HCT116 (cell line): Measurements from ENCODE around the gene TCF7L1. TPM values are rescaled to one million over a fixed set of nuclear protein-coding genes. Genes with fewer than 3 reads are reported as not detected.

Experiments
- ATAC-seq: fragments of 200-7000 bp; cut with Tn5 transposase; 2 replicates; pipeline ENCODE4 v1.9.1; 2020; ENCODE audit warnings: mild to moderate bottlenecking, moderate library complexity
- BruUV-seq: library from RNA; stranded (reverse); fragments of 400-500 nt; replicated peaks from 2 replicates; lab custom pipeline; 2021; lab: Mats Ljungman, UMichigan
- CTCF ChIA-PET: fragments of 300-600 bp; sonication (Branson Sonifier 250); formaldehyde crosslinking; loops from one replicate; lab custom pipeline; 2021; ENCODE audit warnings: antibody characterized with exemption; lab: Charles Lee
- POLR2A ChIA-PET: fragments of 300-600, 350-600 bp; sonication (Branson Sonifier 250); formaldehyde crosslinking; loops from one replicate; lab custom pipeline; 2021; ENCODE audit warnings: antibody characterized with exemption; lab: Charles Lee
- RAD21 ChIA-PET, 2 experiments: fragments of 300-600 bp; sonication (Branson Sonifier 250); formaldehyde crosslinking; loops; one replicate each; lab custom pipeline; 2023; ENCODE audit warnings: low total read pairs in 2 of 2; ENCODE audit not compliant: uncharacterized antibody in 2 of 2, unreplicated experiment in 2 of 2, low non-redundant PET in 1 of 2; lab: Charles Lee
- DNase-seq: peaks from one replicate; pipeline ENCODE4 v3.0.0-alpha.2; 2010; ENCODE audit warnings: low read depth, low spot score
- H2AFZ ChIP-seq: fragments of 200-600 bp; shearing (Covaris generic), sonication (generic); 2 replicates; pipeline ENCODE4 v1.6.1; 2017; ENCODE audit warnings: low read depth, mixed run types, mixed read lengths, antibody characterized with exemption, low read length; ENCODE audit not compliant: poor library complexity, severe bottlenecking
- H3K27ac ChIP-seq: 2 replicates; pipeline ENCODE4 v1.5.1; 2012; ENCODE audit warnings: low read depth, low read length
- H3K27me3 ChIP-seq: fragments of 200-600 bp; sonication (generic); 2 replicates; pipeline ENCODE4 v1.6.1; 2016; ENCODE audit warnings: mixed run types, low read length, mixed read lengths; ENCODE audit not compliant: insufficient read depth
- H3K36me3 ChIP-seq, 2 experiments: fragments of 200-500 bp in 1 of 2; fragments of 200-600 bp in 1 of 2; sonication (Bioruptor generic) in 1 of 2; sonication (generic) in 1 of 2; 2 replicates each; pipeline versions ENCODE4 v1.5.1 to v1.6.1; 2014 to 2016; ENCODE audit warnings: low read length in 2 of 2, inconsistent platforms in 1 of 2, mixed read lengths in 1 of 2, mixed run types in 1 of 2; ENCODE audit not compliant: insufficient read depth in 2 of 2, control insufficient read depth in 1 of 2
- H3K4me1 ChIP-seq, 2 experiments: fragments of 200-600 bp in 1 of 2; sonication (generic) in 1 of 2; 2 replicates each; pipeline versions ENCODE4 v1.5.1 to v1.6.1; 2012 to 2017; ENCODE audit warnings: low read length in 2 of 2, inconsistent platforms in 1 of 2, mild to moderate bottlenecking in 1 of 2, mixed read lengths in 1 of 2, mixed run types in 1 of 2, moderate library complexity in 1 of 2; ENCODE audit not compliant: insufficient read depth in 2 of 2, control insufficient read depth in 1 of 2
- H3K4me2 ChIP-seq: fragments of 200-600 bp; sonication (generic); 2 replicates; pipeline ENCODE4 v1.6.1; 2017; ENCODE audit warnings: mixed run types, low read length, mixed read lengths
- H3K4me3 ChIP-seq, 2 experiments: fragments of 200-600 bp in 1 of 2; sonication (generic) in 1 of 2; replicated peaks in 1 of 2; 2 replicates each; pipeline ENCODE4 v1.5.1; 2011 to 2016; ENCODE audit warnings: low read length in 2 of 2, control low read depth in 1 of 2, low read depth in 1 of 2, mild to moderate bottlenecking in 1 of 2, mixed read lengths in 1 of 2, mixed run types in 1 of 2
- H3K79me2 ChIP-seq: fragments of 200-600 bp; sonication (generic); 2 replicates; pipeline ENCODE4 v1.6.1; 2017; ENCODE audit warnings: mild to moderate bottlenecking, mixed run types, low read length, moderate library complexity, mixed read lengths; ENCODE audit not compliant: insufficient read depth
- H3K9ac ChIP-seq: fragments of 200-600 bp; sonication (generic); 2 replicates; pipeline ENCODE4 v1.6.1; 2016; ENCODE audit warnings: low read length, mixed read lengths
- H3K9me2 ChIP-seq: fragments of 200-600 bp; sonication (generic), shearing (Covaris generic); 2 replicates; pipeline ENCODE4 v1.6.1; 2017; ENCODE audit warnings: mixed run types, mild to moderate bottlenecking, moderate library complexity; ENCODE audit not compliant: insufficient read depth
- H3K9me3 ChIP-seq, 2 experiments: fragments of 200-500 bp in 1 of 2; fragments of 200-600 bp in 1 of 2; sonication (Bioruptor generic) in 1 of 2; sonication (generic) in 1 of 2; 2 replicates each; pipeline ENCODE4 v1.6.1; 2014 to 2017; ENCODE audit warnings: low read length in 2 of 2, mixed read lengths in 2 of 2, inconsistent platforms in 1 of 2, low read depth in 1 of 2, mild to moderate bottlenecking in 1 of 2, mixed run types in 1 of 2, moderate library complexity in 1 of 2; ENCODE audit not compliant: control insufficient read depth in 1 of 2, insufficient read depth in 1 of 2
- H4K20me1 ChIP-seq: fragments of 200-600 bp; sonication (generic), shearing (Covaris generic); 2 replicates; pipeline ENCODE4 v1.6.1; 2017; ENCODE audit warnings: mixed run types, mild to moderate bottlenecking, moderate library complexity; ENCODE audit not compliant: insufficient read depth
- CBX3 ChIP-seq: IDR thresholded peaks from 2 replicates; pipeline ENCODE4 v1.6.1; 2012; ENCODE audit warnings: low read depth
- CEBPB ChIP-seq: IDR thresholded peaks from 2 replicates; pipeline ENCODE4 v1.6.1; 2012; ENCODE audit warnings: low read depth
- EGR1 ChIP-seq: IDR thresholded peaks from 2 replicates; pipeline ENCODE4 v1.6.1; 2012; ENCODE audit warnings: low read depth
- EZH2 ChIP-seq: fragments of 200-600 bp; sonication (generic); IDR thresholded peaks from 2 replicates; pipeline ENCODE4 v1.6.1; 2017; ENCODE audit warnings: antibody characterized with exemption, mixed run types
- EZH2phosphoT487 ChIP-seq: fragments of 200-600 bp; IDR thresholded peaks from 2 replicates; pipeline ENCODE4 v1.6.1; 2018; ENCODE audit warnings: antibody characterized with exemption, borderline replicate concordance
- FOSL1 ChIP-seq: IDR thresholded peaks from 2 replicates; pipeline ENCODE4 v1.6.1; 2012; ENCODE audit warnings: low read depth
- JUND ChIP-seq: IDR thresholded peaks from 2 replicates; pipeline ENCODE4 v1.6.1; 2012
- POLR2A ChIP-seq: IDR thresholded peaks from 2 replicates; pipeline ENCODE4 v1.7.0; 2011; ENCODE audit warnings: borderline replicate concordance; ENCODE audit not compliant: insufficient read depth, insufficient read length; ENCODE audit errors: extremely low read depth
- RAD21 ChIP-seq: IDR thresholded peaks from 2 replicates; pipeline ENCODE4 v1.6.1; 2012; ENCODE audit warnings: low read depth, mild to moderate bottlenecking
- SIN3A ChIP-seq: IDR thresholded peaks from 2 replicates; pipeline ENCODE4 v1.6.1; 2012; ENCODE audit warnings: low read depth
- SP1 ChIP-seq: IDR thresholded peaks from 2 replicates; pipeline ENCODE4 v1.6.1; 2012; ENCODE audit warnings: low read depth
- SRF ChIP-seq: IDR thresholded peaks from 2 replicates; pipeline ENCODE4 v1.6.1; 2012; ENCODE audit warnings: low read depth
- TCF7L2 ChIP-seq: IDR thresholded peaks from 2 replicates; pipeline ENCODE4 v1.7.0; 2011; ENCODE audit warnings: borderline replicate concordance, inconsistent platforms; ENCODE audit not compliant: insufficient read depth, insufficient read length; ENCODE audit errors: extremely low read depth
- YY1 ChIP-seq: IDR thresholded peaks from 2 replicates; pipeline ENCODE4 v1.6.1; 2011; ENCODE audit warnings: low read length, low read depth, moderate library complexity, mild to moderate bottlenecking; ENCODE audit not compliant: insufficient replicate concordance; ENCODE audit errors: extremely low read depth
- ZFX ChIP-seq: fragments of 450-650 bp; IDR thresholded peaks from 2 replicates; pipeline ENCODE4 v1.6.1; 2017
- intact Hi-C: fragments of 100-400 bp; cut with micrococcal nuclease; formaldehyde crosslinking; loops from 2 replicates; pipeline ENCODE4 v1.10.0; 2022
- total RNA-seq: library from RNA; stranded (reverse); gene quantifications from one replicate; pipeline ENCODE4 v1.2.1, GENCODE V29; 2021; ENCODE audit not compliant: unreplicated experiment
- TF ChIP-seq, protein P1 (sequence below): IDR thresholded peaks from 2 replicates; pipeline ENCODE4 v1.6.1; 2011; ENCODE audit warnings: mild to moderate bottlenecking, low read length, moderate library complexity; ENCODE audit not compliant: insufficient replicate concordance; ENCODE audit errors: extremely low read depth
- TF ChIP-seq, protein P2 (sequence below): IDR thresholded peaks from 2 replicates; pipeline ENCODE4 v1.6.1; 2012
- TF ChIP-seq, protein P3 (sequence below): IDR thresholded peaks from 2 replicates; pipeline ENCODE4 v1.6.1; 2012
- TF ChIP-seq, protein P4 (sequence below), 3 experiments: fragments of 200-600 bp in 1 of 3; sonication (generic) in 1 of 3; IDR thresholded peaks in 2 of 3; conservative IDR thresholded peaks in 1 of 3; 2 replicates each; pipeline ENCODE4 v1.5.1; 2012 to 2017; ENCODE audit warnings: low read depth in 2 of 3, low read length in 2 of 3, antibody characterized with exemption in 1 of 3, borderline replicate concordance in 1 of 3, control low read depth in 1 of 3, mild to moderate bottlenecking in 1 of 3, mixed read lengths in 1 of 3, mixed run types in 1 of 3, moderate library complexity in 1 of 3; ENCODE audit not compliant: insufficient read depth in 1 of 3

Gene TCF7L1
- total RNA-seq, 1 experiment from 2014 or later = 10.3 TPM

DNA sequence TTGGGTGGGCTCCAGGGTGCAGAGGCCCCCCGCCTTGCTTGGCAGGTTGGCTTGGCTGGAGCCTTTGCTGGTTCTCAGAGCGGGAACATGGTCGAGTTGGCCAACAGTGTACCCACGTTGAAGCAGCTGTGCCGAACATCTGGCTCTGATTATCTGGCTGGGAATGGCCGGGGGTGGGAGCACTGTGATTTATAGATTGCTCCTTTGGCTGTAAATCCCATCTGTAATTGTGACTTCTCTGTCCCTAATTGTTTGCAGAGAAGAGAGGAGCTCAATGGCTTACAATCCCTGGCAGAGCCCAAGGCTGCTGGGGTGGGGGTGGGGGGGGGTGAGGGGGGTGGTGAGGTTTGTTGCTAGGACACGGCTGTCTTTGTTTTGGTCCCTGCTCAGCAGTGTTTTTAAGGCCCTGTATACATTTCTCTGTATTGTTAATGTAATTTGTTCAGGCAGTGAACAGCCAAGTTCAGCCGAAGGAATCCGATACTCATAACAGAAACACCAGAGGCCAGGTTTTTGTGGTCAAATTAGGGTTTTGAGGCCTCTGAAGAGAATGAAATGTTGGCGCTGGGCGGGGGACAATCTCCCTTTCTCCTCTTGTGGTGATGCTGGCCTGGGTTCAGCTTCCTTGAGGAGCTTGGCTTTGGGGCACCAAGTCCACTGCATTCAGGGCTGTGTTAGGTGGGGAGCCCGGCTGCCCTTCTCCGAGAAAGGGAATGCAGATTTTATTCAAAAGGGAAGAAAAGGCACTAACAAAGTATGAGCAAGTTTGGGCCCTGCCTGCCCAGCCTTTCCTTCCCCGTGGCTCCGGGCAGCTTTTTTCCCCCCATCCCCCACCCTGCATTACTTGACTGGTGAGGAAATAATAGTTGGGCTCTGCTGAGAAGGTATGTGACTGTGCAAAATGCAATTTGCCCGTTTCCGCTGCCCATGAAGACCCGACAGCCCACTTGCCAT is 82.5 kb downstream of the TCF7L1 start:
- H3K27ac ChIP-seq = no peak overlapping the region
- no peaks in the 10 kb centered on the region for H3K9me3 ChIP-seq
- H3K4me1 ChIP-seq = no peaks in the 10 kb centered on the region
- BruUV-seq = no TSS peak
- ChIA-PET POLR2A (no interaction called here), RAD21 (no interaction called here), CTCF (no interaction called here)
- H3K27me3 ChIP-seq = no peaks in the 10 kb centered on the region
- no peaks in the 10 kb centered on the region for H3K36me3 ChIP-seq
- ATAC-seq (no peak), DNase-seq (no peak)
- H3K4me2 ChIP-seq = no peak overlapping the region
- H2AFZ ChIP-seq = no peak overlapping the region
- no peak overlapping the region for H3K4me3 ChIP-seq
- TF ChIP-seq, protein P1, sequence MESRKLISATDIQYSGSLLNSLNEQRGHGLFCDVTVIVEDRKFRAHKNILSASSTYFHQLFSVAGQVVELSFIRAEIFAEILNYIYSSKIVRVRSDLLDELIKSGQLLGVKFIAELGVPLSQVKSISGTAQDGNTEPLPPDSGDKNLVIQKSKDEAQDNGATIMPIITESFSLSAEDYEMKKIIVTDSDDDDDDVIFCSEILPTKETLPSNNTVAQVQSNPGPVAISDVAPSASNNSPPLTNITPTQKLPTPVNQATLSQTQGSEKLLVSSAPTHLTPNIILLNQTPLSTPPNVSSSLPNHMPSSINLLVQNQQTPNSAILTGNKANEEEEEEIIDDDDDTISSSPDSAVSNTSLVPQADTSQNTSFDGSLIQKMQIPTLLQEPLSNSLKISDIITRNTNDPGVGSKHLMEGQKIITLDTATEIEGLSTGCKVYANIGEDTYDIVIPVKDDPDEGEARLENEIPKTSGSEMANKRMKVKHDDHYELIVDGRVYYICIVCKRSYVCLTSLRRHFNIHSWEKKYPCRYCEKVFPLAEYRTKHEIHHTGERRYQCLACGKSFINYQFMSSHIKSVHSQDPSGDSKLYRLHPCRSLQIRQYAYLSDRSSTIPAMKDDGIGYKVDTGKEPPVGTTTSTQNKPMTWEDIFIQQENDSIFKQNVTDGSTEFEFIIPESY = no peak
- no peak for TF ChIP-seq EZH2phosphoT487
- TF ChIP-seq, protein P2, sequence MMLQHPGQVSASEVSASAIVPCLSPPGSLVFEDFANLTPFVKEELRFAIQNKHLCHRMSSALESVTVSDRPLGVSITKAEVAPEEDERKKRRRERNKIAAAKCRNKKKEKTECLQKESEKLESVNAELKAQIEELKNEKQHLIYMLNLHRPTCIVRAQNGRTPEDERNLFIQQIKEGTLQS = no peak
- TF ChIP-seq, protein P3, sequence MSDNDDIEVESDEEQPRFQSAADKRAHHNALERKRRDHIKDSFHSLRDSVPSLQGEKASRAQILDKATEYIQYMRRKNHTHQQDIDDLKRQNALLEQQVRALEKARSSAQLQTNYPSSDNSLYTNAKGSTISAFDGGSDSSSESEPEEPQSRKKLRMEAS = no peak
- no peak for TF ChIP-seq FOSL1
- no peak for TF ChIP-seq JUND
- no peak for TF ChIP-seq EZH2
- TF ChIP-seq YY1 = no peak
- no peak for TF ChIP-seq POLR2A
- no peak for TF ChIP-seq SIN3A
- no peak for TF ChIP-seq SRF
- TF ChIP-seq RAD21 = no peak
- TF ChIP-seq EGR1 = no peak
- TF ChIP-seq SP1 = no peak
- TF ChIP-seq TCF7L2 = no peak
- TF ChIP-seq CBX3 = no peak
- TF ChIP-seq, protein P4, sequence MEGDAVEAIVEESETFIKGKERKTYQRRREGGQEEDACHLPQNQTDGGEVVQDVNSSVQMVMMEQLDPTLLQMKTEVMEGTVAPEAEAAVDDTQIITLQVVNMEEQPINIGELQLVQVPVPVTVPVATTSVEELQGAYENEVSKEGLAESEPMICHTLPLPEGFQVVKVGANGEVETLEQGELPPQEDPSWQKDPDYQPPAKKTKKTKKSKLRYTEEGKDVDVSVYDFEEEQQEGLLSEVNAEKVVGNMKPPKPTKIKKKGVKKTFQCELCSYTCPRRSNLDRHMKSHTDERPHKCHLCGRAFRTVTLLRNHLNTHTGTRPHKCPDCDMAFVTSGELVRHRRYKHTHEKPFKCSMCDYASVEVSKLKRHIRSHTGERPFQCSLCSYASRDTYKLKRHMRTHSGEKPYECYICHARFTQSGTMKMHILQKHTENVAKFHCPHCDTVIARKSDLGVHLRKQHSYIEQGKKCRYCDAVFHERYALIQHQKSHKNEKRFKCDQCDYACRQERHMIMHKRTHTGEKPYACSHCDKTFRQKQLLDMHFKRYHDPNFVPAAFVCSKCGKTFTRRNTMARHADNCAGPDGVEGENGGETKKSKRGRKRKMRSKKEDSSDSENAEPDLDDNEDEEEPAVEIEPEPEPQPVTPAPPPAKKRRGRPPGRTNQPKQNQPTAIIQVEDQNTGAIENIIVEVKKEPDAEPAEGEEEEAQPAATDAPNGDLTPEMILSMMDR (IDR thresholded peaks at IDR 0.05 in 2 of 3, conservative IDR thresholded peaks at IDR 0.05 in 1 of 3; ENCODE audit: borderline replicate concordance in 1 of 3, insufficient read depth in 1 of 3, low read depth in 2 of 3, low read length in 2 of 3) = no peak
- no peak for TF ChIP-seq ZFX
- no peak for TF ChIP-seq CEBPB
- H3K9ac ChIP-seq = no peak overlapping the region
- no peaks in the 10 kb centered on the region for H3K9me2 ChIP-seq
- intact Hi-C loops = no loop called here
- H3K79me2 ChIP-seq = no peaks in the 10 kb centered on the region
- H4K20me1 ChIP-seq = no peaks in the 10 kb centered on the region
